M059J (cell line): Measurements from ENCODE around the gene PARP3. TPM values are rescaled to one million over a fixed set of nuclear protein-coding genes. Genes with fewer than 3 reads are reported as not detected.
"Not testable (repeated sequence)": the region's sequence is repeated elsewhere in the genome, so short reads cannot be mapped to it uniquely, and the experiment has no call there.

ENCODE experiments used
- DNase-seq: peaks from one replicate; pipeline ENCODE4 v3.0.0-alpha.2; 2012; ENCODE audit warnings: low read depth
- total RNA-seq: library from RNA; depleted of rRNA; stranded (reverse); fragments of >200 nt; shearing (Covaris generic); gene quantifications from 2 replicates; pipeline ENCODE4 v1.2.3, GENCODE V29; 2014; rRNA removed

PARP3 gene
- 12.3 and 15.9 TPM in 2 replicates for total RNA-seq

GRCh38 chr3:51941798-51942602, at the start of gene PARP3, which contains the start of gene RRP9:
Gene PARP3 (plus strand): TSS chr3:51942363. CDS start chr3:51943356, 993 bp downstream.
Gene RRP9 (minus strand): TSS chr3:51941904. CDS start chr3:51941867, 37 bp downstream.
- DNase-seq: peak; percentile 99

GRCh38 chr3:51894391-51894790, 47.8 kb upstream of the PARP3 start:
- no peak for DNase-seq

GRCh38 chr3:51894939-51895338, 47.2 kb upstream of the PARP3 start:
- no peak for DNase-seq

GRCh38 chr3:51896607-51897305, 45.4 kb upstream of the PARP3 start:
- peak; percentile 6 for DNase-seq

GRCh38 chr3:51897391-51897790, 44.8 kb upstream of the PARP3 start:
- DNase-seq: no peak

GRCh38 chr3:51900043-51900442, 42.1 kb upstream of the PARP3 start:
- DNase-seq: not testable (repeated sequence)

- DNase-seq: peak; percentile 52
Measured at GRCh38 chr3:51902361-51902760, 39.8 kb upstream of the PARP3 start.

- DNase-seq: no peak
Measured at GRCh38 chr3:51904034-51904823, 37.9 kb upstream of the PARP3 start.

GRCh38 chr3:51908026-51908425, 34.1 kb upstream of the PARP3 start:
- DNase-seq: no peak

GRCh38 chr3:51916418-51916817, 25.7 kb upstream of the PARP3 start:
- no peak for DNase-seq

- no peak for DNase-seq
Measured at GRCh38 chr3:51921081-51921578, 21.0 kb upstream of the PARP3 start.

- no peak for DNase-seq
Measured at GRCh38 chr3:51927061-51927977, 14.8 kb upstream of the PARP3 start.

GRCh38 chr3:51928438-51928837, 13.7 kb upstream of the PARP3 start:
- DNase-seq: no peak

GRCh38 chr3:51928981-51929380, 13.2 kb upstream of the PARP3 start:
- not testable (repeated sequence) for DNase-seq

GRCh38 chr3:51929420-51930003, 12.7 kb upstream of the PARP3 start:
- no peak for DNase-seq

GRCh38 chr3:51930439-51930838, 11.7 kb upstream of the PARP3 start:
- no peak for DNase-seq

GRCh38 chr3:51931756-51932155, 10.4 kb upstream of the PARP3 start:
- DNase-seq: no peak

GRCh38 chr3:51932471-51933370, 9.4 kb upstream of the PARP3 start:
- no peak for DNase-seq

- DNase-seq: no peak
Measured at GRCh38 chr3:51933471-51934138, 8.6 kb upstream of the PARP3 start.
